Activated naive CD8-positive, alpha-beta T cell treated with anti-CD3 and anti-CD28 coated beads, Interleukin-2, amount 50 U/mL, for 16 hours (primary cell): ENCODE data around the gene VDR.
"Not testable (repeated sequence)": the region's sequence is repeated elsewhere in the genome, so short reads cannot be mapped to it uniquely, and the experiment has no call there.

Source experiments
- DNase-seq: peaks from one replicate; pipeline ENCODE4 v3.0.0-alpha.2; 2020; ENCODE audit warnings: low read depth, low spot score

VDR gene

DNA sequence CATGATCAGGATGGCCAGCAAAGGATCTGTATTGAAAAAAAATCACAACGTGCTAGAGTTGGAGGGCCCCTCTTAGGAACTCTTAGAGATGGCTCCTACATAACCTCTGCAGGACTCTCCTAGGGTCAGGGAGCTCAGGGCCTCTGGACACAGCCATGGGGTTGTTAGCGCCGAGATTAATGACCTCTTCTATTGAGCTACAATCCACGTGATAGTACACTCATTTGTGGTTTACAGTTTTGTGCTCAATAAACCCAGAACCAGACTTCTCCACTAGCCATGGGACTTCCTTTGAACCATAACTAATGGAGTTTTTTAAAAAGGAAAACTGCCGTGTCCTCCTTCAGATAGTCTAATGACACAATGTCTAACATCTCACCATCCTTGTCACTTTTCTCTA, 55.5 kb downstream of the VDR start:
- DNase-seq, result no peak

DNA sequence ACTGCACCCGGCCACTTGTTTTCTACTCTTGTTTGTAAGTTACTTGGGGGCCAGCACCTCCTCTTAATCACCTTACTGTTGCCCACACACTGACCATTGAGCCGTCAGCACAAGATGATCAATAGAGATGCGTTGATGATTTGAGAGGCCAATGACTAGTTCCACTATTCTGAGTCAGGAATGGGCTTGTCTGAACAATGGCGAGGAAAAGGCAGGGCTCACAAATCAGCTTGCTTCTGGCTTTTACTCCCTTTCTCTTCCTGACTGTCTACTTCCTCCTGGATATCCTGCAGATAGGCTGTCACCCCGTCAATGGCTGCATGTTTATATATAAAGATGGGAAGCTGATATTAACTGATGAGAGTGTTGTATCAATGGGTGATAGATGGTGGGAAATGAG, 55.9 kb downstream of the VDR start:
- DNase-seq, result no peak

DNA sequence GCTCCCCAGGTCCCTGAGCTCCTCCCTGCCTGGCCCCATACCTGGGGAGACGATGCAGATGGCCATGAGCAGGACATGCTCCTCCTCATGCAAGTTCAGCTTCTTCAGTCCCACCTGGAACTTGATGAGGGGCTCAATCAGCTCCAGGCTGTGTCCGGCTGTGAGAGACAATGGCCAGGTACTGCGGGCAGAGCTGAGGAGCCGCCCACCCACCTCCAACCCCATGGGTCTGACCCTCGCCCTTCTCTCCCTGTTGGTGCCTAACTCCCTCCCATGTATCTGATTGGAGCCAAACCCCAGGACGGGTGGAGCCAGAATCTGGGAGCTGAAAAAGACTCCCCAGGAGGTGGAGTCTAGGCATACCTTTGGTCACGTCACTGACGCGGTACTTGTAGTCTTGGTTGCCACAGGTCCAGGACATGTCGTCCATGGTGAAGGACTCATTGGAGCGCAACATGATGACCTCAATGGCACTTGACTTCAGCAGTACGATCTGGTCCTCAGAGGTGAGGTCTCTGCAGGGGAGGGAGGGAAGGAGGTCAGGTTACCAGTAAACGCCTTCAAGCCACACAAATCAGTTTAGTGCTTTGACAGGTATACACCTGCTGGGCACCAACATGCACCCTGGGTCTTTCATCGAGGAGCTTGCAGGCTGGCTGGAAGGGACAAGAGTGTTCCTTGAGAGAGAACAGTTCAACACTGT, 58.3 kb downstream of the VDR start:
- no peak for DNase-seq

DNA sequence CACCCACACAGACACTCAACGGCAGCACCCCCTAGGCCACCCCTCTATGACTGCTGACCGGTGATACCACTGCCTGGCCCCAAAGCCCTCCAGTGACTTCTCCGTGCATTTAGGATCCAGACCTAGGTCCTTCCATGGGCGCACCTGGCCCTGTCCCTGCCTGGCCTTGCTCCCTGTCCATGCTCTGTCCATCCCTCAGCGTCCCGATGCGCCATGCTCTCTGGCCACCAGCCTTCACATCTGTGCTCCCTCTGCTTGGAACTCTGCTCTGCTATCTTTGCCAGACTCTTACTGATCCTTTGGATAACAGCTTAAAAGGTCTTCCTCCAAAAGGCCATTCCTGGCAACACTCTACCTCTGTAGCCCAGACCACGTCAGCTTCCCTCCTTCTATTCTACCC, 59.7 kb downstream of the VDR start:
- DNase-seq, result no peak

DNA sequence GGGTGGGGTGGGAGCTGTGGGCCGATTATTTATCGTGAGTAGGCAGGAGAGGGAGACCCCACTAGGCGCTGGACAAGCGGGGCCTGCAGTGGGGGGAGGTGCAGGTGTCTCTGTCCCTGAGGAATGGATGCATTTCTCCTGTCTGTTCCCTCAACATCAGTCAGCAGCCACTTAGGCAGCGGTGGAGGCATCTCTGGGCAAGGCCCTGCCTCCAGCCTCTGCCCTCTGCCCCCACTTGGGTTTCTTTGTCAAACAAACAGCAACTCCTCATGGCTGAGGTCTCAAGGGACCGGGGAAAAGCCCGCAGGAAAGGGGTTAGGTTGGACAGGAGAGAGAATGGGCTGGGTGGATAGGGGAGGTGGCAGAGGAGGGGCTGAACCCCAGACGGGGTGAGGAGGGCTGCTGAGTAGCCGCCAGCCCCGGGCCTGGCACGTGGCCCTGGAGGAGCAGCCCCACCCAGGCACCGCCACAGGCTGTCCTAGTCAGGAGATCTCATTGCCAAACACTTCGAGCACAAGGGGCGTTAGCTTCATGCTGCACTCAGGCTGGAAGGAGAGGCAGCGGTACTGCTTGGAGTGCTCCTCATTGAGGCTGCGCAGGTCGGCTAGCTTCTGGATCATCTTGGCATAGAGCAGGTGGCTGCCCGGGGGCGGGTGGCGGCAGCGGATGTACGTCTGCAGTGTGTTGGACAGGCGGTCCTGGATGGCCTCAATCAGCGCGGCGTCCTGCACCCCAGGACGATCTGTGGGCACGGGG, 60.4 kb downstream of the VDR start:
- DNase-seq, result no peak

DNA sequence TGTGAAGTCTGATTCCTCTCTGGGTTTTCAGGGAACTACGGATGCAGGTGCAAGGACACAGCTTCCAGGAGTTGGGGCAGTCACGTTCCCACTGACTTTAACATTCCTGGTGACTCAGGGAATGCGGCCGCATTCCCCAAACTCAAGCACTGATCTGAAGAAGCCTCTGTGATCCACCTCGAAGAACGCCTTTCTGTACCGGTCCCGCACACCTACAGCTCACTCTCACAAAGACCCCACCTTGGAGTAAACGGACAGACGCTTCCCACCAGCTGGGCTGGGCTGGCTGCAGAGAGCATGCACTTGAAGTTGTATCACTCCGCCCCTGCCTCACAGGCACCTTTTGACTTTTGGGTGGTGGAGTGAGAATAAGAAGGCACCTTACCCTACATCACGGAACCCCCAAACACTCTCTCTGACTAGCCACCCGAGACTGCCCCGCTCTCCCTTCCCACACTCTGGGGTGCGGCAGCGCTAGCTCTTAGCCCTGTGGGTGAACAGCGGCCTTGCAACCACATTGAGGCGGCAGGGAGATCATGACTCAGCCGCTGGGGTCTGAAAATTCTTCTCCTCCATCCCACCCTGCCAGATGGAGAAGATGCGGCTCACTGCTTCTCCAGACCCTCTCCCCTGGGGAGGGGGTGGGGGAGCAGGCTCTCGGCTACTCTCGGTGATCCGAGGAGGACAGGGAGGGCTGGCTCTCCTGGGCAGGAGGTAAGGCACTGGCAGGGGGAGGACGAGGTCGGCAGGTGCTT, 61.4 kb downstream of the VDR start:
- DNase-seq, result no peak

DNA sequence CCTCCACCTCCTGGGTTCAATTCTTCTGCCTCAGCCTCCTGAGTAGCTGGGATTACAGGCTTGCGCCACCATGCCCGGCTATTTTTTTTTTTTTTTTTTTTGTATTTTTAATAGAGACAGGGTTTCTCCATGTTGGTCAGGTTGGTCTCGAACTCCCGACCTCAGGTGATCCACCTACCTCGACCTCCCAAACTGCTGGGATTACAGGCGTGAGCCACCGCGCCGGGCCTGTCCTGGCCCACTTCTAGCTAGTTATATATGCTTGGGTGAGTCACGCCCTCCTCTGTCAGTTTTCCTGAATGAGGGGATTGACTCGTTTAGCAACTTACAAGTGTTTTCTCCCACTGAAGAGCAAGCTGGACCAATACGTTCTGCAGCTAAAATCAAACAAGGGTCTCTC, 62.3 kb downstream of the VDR start:
- DNase-seq, result not testable (repeated sequence)

DNA sequence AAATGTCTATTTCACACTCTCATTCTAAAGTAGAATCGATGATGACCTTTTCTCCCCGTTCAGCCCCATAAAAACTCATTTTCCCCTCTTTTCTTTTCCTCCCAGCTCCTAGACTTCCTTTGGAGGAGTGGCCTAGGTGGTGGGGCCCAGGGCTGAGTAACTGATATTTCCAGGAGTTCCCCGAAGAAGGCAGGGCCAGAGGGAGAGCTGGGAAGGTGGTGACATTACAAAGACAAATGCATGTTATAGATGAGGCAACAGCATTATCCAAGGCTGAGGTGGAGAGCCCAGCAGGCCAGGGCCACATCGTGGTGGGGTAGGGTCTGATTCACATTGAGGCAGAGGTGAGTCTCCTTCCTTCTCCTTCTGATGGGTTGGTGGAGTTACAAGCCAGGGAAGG, 62.9 kb downstream of the VDR start:
- DNase-seq, result no peak

DNA sequence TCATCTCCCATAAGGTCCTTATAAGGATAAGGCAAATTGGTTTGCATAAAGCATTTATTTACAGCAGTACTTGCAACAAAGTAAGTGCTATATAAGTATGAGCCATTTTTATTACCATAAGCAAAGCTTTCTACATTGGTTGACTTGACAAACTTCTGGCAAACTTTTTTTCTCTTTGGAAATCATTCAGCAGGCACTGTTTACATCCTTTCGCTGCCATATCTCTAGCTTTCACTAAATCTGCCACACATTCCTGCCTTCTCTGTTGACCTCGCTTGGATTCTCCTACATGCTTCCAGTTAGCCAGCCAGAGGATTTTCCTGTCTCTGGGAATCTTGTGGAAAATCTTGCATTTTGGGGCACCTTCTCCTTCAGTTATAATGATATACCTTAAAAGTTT, 63.3 kb downstream of the VDR start:
- DNase-seq, result no peak

DNA sequence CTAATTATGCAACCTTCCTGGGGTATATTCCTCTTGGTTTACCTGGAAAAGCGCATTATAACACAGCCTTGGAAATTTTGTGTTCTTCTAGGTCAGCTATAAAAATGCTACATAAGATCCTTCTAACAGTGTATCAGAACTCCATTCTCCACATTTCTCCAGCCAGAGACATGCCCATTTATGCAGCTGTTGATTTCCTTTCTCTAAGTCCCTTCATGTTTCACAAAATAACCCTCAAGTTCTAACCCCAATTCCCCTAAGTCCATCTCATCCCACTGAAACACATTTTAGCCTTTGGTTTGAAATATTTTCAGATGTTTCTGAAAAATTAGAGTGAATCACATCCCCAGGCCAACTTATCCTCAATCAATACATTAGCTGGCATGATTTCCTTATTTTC, 64.2 kb downstream of the VDR start:
- DNase-seq, result no peak

DNA sequence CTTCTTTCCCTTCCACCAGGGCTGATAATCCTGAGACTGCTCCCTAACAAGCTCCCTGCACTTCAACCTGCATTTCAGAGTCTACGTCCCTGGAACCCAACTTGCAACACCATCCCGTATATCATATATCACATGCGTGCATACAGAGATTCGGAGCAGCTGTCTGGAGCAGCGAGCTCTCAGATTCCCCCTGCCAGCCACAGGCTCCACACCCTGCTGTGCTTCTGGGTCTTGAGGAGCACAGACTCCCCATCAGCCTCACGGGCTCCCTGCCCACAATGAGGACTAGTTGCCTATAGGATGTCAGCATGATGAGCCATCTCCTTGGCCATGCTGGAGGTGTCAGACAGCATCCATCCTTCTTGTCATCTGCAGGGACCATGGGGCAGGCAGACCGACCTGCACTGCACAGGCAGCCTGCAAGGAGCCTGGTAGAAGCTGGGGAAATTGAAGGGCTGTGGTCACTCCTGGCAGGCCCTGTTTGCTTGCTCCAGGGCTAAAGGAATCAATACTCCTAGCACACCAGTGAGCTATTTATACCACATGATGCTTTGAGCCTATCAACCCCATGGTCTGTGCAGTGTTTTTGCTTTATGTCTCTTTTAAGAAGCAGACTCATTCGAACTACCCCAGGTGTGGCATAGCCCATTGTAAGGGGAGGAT, 65.4 kb downstream of the VDR start:
- DNase-seq, result no peak

DNA sequence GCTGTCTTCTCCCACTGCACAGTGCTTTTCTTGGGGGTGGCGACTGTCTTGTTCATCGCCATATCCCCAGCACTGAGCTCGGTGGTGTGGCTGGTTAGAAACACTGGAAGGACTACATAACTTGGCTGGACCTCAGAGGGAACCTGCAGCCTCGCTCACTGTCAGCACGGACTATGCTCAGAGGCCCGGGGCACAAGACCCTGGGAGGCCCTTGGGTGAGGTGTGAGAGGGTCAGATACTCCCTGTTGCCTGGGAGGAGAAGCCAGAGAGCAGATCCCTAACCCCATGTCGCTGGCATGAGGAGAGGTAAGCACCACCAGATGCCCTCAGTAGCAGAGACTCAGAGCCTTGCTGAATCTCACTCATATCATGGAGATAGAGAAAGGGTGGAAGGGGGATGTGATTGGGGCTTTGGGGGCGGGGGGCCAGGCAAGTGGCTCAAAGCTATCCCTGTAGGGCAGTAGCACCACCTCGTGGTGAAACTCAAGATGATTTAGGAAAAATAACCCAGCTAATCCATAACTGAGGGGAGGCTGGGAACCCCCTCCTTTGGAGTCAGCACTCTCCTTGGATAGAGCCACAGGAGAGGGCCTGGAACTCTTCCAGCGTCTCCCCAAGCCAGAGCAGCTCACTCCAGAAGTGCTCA, 66.4 kb downstream of the VDR start:
- no peak for DNase-seq

DNA sequence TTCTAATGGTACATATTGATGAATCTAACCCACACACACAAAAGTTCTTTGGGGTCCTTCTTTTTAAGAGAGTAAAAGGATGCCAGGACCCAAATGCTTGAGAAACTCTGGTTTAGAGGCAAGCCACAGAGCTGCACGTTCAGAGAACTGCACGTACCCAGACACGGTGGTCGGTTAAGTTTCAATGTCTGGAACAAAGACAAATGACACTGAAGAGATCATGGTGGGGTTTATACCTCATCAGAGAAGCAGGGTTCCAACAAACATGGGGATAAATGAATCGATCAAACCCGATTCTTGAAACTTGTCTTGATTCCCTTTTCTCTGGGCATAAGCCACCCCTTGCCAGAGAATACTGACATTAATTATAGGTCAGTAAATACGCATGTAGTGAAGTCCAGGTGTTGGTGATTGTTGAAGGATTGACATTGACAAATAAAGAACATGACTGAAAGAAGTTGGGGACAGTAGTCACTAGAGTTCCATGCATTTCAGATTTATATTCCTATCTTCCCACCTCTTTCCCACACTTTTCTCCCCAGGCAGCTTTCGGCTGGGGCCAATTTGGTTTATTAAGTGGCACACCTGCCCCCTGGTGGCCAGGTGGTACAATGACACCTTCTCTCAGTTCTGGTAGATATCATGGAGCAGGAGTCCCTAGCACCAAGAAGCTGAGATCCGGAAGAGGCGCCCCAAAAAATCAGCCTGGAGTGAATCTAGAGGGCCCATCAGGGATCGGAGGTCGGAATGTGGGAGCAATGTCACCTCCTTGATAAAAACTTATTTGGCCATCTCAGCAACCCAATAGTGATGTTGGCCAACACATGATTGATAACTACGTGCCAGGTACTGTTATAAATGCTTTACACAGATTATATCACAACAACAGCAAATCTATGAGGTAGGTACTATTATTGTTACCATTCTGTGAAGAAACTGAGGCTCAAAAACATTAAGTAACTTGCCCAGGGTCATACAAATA, 67.3 kb downstream of the VDR start:
- DNase-seq, result no peak

DNA sequence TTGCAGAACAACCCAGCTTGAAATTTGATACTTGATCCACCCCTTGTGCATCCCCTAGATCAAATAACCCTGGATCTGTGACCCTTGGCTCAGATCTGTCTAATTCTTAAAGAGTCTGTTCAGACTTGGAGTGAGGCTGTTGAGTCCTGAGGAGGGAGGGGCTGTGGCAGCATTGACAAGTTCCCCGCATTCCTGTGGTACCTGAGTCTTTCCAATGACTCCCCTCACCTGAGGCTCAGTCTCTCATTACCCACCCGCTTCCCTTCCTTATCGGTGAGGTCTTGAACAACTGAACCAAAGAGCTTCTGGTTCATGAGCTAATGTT, 69.0 kb downstream of the VDR start:
- DNase-seq, result no peak

DNA sequence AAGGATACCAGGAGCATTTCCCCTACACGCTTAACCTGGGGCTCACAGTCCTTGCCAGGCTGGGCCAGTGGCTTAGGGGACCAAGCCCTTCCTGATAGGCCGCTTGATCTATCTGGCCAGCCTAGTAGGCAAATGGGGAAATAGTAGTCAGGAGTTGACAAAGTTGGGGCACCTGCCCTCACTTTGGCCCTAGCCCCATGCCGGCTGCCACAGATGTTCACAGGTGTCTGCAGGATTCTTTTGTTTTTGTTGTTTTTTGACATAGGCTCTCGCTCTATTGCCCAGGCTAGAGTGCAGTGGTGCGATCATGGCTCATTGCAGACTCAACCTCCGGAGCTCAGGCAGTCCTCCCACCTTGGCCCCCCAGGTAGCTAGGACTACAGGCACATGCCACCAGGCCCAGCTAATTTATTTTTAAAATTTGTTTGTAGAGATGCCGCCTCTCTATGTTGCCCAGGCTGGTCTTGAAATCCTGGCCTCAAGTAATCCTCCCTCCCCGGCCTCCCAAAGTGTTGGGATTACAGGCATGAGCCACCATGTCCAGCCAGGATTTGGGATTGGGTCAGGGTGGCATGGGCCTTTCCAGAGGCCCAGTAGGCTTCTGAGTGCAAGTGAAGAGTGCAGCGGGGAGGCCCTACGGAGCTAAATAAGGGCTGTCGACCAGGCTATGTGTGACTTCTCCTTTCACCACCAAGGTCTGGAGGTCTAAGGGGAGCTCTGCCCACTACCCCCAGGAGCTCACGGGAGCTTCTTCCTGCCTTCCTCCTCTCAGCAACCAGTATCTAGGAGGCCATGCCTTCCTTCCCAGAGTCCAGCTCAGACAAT, 69.6 kb downstream of the VDR start:
- DNase-seq, result no peak

DNA sequence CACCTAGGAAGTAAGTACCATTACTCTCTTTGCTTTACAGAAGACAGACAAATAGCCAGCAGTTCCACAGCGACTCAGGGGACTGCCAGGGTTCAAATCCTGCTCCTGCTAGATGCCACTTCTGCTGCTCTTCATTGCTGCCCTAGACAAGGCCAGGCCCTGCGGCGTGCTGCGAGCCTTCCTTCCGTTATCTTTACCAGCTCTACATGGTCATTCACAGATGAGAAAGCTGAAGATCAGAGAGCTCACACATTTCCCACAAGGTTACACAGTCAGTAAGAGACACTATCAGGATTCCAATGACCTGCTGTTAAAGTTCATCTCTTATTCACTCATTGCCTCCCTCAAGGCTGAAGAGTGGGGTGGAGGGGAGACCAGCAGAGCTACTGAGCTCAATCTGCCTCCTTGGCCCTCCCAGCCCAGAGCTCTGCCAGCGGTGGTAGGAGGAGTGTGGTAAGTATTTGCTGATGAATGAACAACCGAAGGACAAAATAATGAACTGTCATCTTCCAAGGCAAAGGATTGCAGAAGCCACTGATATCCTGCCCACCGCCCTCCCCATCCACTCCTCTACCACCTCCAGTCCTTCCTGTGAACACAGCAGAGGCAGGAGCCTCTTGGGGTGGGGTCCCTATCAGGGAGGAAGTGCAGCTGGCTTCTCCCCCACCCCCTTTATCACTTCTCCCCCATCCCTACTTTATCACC, 70.4 kb downstream of the VDR start:
- DNase-seq, result no peak

DNA sequence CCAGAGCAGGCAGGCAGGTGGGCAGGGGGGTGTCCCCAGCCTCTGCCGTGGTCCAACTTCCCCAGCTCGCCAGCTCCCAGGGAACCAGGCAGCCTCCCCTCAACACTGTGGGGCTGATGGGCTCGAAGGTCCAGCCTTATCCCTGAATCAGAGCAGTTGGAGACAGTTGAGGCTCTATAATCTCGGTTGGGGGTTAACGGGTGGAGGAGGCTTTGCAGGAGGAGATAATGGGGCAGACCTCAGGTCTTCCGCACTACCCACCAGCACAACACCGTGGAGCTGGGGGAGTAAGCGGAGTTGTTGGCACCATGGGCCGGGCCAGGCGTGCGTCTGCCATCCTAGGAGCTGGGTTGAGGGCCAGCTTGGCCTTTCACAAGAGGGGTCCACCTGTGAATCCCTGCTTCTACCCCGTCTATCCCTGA, 71.2 kb downstream of the VDR start:
- DNase-seq, result no peak

DNA sequence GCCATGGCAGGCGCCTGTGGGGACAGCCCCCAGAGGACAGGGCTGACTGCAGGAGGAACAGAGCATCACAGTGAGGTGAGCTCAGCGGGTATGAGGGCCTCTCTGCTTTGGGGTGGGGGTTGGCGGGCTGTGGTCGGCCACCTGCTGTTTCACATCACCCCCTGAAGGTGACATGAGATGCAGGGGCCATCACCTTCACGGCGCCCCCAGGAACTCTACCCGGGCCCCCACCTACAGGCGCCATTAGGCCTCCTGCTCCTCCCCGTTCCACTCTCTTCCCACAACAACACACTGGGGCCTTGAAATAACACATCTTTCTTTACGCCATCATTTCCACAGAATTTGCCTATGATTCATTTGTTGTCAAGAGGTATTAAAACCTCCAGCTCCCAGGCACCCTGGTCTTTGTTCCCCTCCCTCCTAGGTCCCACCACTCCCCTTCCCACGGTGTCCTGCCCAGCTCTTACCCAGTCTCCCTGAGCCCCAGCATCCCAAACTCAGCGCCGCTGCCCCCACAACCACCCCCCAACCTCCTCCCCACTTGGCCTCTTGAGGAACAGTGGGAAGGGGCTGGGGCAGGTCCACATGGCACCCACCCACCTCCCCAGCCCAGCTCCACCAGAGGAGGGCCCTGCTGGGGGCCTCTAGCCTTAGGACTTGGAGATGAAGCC, 72.4 kb downstream of the VDR start:
- DNase-seq, result peak; percentile 42

DNA sequence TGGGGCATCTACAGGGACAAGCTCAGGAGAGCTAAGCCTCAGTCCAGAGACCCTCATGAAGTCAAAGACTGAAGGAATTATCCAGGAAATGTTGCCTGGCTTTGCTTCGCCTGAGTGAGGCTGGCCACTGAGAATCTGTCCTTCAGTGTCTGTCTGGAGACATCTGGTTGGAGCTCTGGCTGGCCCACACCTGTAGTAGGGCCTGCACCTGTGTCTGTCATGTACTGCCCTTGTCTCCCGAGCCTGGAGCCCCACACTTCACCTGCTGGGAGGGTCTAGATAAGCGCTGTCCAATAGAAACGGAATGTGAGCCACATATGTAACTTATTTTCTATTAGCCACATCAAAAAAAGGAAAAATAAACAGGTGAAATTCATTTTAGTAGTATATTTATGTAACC, 75.2 kb downstream of the VDR start:
- DNase-seq, result no peak
